ENCODE measurements around the gene CPNE1. TPM values are rescaled to one million over a fixed set of nuclear protein-coding genes. Genes with fewer than 3 reads are reported as not detected.

Gene CPNE1
- total RNA-seq, 1 experiment from 2014 or later = 192 TPM

DNA sequence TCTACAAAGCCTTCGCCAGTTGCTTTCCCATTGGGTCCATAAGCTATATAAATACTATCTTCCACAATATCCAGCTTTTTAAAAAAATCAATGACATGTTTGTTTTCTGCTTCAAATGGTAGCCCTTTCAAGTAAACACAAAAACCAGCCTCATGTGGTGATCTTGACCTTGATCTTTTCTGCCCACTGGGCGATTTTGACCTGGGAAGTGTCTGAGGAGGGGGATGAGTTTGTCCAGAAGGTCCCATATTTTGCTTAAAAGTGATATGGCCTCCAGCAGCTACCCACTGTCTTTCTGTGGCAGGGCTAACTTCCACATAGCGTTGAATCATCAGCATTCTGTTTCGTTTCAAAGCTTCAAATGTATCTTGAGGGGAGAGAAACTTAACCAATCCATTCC is 10.8 kb downstream of the CPNE1 start:
- no peak for DNase-seq (ENCODE audit: low read depth)

DNA sequence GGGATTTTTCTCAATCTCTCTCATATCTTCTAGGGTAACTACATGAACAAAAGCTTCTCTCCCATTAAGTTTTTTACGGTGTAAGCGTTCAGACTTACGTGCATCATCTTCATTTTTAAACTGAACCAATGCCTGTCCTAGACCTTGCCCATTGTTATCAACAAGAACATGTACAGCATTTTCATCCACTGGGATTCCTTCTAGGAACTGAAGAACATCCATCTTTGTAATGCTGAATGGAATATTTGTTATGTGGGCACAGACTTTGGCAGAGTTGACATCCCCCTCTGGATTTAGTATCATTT is 11.3 kb downstream of the CPNE1 start:
- DNase-seq (ENCODE audit: low read depth) = no peak

DNA sequence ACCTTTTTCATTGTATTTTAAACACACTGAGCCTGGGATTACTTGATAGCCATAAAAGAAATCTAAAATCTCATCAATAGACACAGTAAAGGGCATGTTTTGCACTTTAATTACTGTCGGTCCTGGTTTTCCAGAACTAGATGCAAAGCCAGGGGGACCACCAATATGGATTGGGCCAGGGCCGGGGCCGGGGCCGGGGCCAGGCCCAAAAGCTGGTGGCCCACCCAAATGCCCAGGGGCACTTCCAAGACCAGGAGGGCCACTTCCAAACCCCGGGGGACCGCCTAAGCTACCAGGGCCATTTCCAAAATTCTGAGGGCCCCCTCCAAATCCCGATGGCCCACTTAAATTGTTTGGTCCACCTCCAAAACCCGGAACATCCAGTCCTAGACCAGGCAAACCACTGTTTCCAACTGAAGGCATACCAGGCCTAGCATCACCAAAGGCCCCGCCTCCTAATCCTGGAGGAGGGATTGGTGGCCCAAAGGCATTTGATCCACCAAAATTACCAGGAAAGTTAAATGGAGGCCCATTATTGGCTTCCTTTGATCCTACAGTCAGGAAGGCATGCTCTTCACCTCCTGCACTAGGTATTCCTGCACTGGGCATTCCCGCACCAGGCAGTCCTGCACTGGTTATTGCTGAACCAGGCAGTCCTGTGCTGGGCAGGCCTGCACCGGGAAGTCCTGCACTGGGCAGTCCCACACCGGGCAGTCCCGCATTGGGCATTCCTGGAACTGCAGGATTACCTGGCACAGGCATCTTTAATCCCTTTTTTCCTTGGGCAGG is 11.9 kb downstream of the CPNE1 start:
- DNase-seq (ENCODE audit: low read depth) = no peak

DNA sequence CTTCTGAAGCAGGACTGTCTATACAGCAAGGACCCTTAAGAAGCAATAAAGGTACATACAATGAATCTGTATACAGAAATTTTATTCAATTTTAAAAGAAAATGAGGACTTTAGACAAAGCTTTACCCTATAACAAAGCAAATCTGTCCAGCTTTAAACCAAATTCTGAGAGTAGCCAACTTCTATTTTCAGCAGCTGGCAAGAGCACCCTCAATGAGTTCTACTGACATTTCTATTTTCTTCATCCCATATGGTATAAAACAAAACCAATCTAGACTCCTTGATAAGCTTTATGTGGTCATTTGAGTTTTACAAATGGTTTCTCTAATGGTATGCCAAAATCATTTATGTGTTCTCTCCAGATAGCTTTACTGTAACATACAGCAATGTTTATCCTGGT is 12.7 kb downstream of the CPNE1 start:
- DNase-seq (ENCODE audit: low read depth) = no peak

DNA sequence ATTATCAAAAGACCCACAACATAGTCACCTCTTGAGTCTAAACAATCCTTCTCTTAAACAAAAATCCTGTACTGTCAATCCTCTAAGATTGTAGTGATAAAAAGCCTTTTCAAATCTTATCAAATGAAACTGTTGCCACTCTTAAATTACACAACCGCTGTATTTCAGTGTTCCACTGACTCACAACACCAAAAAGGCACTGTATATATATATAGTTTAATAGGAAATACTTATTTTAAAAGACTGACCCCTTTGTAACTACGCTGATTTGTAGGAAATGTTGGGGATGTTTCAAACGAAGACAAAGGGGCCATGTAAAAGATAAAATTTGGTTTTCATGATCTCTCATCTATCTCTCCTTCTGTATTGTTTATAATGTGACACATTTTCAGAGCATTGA is 14.1 kb downstream of the CPNE1 start:
- no peak for DNase-seq (ENCODE audit: low read depth)

DNA sequence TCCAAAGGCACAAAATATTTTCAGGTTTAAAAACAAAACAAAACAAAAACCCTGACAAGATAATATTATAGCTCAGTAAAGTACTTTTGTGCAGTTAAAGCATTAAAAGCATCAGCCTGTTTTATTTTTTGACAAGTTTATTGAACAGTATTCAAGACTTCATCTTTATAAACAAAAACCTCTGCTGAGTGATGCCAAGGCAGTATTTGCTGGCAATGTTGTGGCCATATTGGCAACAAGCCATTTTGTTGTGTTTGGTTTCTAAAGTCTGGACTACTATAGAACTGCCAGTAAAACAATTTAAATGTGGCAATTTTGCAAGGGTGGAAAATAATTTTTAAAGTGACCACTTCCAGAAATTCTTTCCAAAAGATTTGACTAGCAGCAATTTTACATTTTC is 15.9 kb downstream of the CPNE1 start:
- no peak for DNase-seq (ENCODE audit: low read depth)

DNA sequence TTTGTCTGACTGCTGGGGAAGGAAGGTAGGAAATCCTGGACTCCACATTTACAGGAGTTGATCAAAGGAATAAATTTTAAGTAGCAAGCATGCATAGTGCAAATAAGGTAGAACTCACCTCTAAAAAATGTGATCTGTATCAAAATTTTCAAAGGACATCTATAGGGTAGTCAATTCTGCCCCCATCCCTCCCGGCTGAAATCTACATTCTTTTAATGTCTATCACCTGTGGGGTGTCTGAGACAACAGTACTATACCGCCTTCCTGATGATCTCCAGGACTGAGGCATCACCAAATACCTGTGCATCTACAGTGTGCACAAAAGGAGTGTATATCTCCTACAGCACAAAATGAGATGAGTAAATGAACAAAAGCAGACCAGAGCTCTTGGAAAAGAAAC is 19.9 kb downstream of the CPNE1 start:
- DNase-seq (ENCODE audit: low read depth) = no peak

DNA sequence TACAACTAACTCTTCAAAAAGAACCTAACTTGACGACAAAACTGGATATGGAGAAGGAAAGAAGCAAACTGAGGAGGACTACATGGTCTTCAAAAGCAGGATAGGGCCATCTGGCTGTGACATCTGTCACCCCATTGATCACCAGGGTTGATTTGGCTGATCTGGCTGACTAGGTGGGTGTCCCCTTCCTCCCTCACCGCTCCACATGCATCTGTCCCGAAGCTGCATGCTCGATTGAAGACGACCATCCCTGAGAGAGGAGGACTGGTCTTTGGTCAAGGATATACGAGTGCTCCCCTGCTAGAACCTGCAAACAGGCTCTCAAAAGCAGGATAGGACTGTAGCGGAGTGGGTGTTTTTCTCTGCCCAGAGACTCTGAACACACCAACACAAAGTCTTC is 21.7 kb downstream of the CPNE1 start:
- no peak for DNase-seq (ENCODE audit: low read depth)

DNA sequence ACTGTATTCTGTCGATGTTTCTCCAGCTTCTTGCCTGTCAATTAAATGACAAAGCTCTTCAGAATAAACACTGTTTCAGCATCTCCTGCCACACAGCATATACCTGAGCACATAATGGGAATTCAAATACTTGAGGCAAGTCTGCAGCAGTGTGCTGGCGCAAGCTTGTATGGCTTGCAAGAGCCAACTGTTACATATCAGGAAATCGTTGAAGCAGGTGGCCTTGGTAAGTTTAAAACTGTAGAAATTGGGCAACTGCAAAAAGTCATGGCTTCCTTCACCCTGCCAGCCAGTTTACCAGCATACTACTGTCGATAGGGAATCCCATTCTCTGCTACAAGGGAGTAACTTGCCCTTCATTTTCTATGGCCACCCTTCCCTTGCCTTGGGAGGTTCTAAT is 23.0 kb downstream of the CPNE1 start:
- DNase-seq (ENCODE audit: low read depth) = no peak

DNA sequence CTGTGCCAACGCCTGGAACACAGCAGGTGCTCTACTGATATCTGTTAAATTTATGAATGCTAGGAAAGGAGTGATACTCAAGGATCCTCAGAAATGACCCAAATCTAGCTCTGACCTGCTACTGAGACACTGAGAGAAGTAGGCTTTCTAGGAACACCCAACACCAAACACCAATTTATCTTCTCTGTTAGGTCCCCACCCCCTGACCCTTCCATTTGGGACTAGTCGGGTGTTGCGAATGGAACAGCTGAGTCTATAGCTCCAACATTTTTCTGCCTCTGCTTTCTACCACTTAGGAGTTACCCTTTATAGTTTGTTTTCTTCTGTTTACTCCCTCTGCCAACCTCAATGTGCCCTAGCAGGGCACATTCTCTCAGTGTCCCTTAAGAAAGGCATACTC is 24.0 kb downstream of the CPNE1 start:
- DNase-seq (ENCODE audit: low read depth) = no peak

DNA sequence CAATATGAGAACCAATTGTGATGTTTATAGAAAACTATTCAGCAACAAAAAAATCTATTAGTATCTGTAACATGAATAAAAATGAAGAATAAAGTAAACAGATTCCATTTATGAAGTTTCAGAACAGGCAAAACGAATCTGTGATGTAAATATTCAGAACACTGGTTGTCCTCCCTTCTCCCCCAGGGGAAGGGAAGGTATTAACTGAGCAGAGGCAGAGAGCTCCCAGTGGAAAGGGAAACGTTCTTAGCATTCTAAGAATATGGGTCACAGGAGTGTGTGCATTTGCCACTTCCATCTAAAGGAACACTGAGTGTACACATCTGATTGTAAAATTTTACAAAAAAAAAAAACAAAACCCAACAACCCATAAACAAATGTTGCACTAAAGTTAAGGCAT is 25.9 kb downstream of the CPNE1 start:
- DNase-seq (ENCODE audit: low read depth) = no peak

DNA sequence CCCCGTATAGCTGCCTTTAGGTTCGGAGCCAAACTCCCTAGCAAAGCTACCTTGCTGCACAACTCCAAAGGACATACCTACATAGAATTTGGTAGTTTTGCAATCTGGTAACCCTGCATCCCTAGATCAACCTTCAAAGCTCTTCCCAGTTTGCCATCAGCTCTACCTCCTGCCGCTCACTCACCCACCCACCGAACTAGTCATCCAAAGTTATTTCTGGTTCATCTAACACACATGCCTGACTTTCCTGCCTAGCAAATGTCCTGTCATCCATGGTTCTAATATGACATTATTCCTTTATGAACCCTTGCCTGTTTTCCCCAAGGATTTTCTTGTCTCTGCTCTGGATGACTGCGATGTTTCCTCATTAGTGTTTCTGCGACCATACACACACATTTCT is 27.4 kb downstream of the CPNE1 start:
- DNase-seq (ENCODE audit: low read depth) = no peak

DNA sequence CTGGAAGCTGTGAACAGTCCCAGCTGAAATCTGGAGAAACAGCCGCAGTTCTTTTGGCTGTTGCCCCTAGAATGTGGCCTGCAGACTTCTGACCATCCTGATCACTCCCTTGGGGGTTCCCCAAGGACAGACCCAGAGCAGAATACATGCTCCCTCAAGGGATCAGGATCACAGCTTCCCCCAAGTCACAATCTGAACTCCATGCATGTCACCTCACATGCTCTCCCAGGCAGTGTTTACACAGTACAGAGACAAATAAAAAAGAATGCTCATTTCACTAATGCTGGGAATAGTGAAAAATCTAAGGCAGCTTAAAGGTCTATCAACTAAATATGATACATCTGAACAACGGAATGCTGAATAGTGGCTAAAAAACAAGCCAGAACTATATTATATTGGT is 28.6 kb downstream of the CPNE1 start:
- DNase-seq (ENCODE audit: low read depth) = no peak

DNA sequence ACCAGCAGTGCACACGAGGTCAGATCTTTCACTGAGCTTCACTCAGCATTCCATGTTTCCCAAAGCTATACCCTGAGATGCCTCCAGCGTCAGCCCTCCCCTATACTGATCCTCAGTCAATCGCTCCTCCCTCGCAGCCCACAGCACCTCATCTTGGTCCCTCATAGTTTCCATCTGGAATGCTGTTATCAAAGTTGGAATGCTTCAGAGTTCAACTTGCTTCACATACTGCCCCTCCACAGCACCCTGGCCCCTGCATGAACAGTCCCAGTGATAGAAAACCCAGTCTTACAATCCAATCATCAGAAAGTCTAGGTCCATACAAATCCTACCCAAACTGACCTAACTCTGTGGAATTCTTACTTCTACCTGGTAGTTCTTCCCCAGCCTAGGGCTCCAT is 29.0 kb downstream of the CPNE1 start:
- DNase-seq (ENCODE audit: low read depth) = no peak

DNA sequence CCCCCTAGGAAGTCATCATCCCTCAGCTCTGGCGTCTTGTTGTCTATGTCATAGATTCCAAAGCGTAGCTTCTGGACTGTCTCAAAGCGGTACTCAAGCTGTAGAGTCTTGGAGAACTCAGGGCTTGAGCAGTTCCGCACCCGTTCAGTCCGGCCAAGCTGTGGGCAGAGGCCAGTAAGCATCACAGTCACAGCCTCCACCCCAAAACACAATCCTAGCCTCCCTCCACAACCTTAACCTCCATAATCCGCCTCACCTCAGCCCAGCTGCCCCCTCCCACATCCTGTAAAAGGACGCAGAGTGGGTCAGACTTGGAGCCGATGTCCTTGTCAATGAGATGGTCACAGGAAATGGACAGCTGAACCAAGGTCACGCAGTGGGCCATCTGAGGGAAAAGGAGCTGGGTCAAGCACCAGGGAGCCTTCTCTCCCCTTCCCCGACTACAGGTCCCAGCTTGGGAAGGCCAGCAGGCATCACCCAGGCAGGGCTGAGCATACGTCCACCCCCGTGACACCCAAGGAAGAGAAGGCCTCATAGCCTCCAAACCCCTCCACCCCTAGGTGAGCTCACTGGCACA is 32.1 kb downstream of the CPNE1 start:
- no peak for DNase-seq (ENCODE audit: low read depth)

DNA sequence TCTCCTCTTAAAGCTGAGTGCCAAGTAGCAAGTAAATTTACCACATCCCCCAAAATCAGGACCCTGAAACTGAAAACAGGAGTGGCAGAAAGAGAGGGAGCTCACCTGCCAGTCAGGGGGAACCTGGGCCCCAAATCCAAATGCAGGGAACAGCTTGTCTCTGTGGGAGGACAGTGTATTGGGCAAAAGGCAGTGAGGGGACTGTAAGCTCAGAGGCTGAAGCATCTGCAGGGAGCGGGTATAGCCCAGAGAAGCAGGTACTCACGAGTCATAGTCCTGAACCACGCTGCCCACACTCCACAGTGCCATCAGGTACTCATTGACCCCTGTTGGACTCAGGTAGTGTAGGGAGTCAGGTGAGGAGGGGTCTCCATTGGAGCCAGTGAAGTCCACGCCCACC is 34.1 kb downstream of the CPNE1 start:
- no peak for DNase-seq (ENCODE audit: low read depth)

DNA sequence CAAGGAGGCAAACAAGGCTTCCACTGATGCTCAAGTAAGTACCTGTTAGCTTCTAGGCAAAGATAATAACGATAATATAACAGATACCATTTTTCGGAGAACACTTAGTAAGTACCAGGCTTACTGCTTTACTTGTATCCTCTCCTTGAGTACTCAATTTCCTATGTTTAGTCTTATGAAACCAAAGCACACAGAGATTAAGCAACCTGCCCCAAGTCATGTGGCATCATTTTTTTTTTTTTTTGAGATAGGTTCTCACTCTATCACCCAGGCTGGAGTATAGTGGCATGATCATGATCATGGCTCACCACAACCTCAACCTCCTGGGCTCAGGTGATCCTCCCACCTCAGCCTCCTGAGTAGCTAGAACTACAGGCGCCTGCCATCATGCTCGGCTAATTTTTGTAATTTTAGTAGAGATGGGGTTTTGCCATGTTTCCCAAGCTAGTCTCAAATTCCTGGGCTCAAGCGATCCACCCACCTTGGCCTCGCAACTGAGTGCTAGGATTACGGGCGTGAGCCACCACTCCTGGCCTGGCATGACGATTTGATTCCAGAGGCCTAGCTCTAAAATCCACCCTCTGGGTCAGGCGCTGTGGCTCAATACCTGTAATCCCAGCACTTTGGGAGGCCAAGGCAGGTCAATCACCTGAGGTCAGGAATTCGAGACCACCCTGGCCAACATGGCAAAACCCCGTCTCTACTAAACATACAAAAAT is 35.1 kb downstream of the CPNE1 start:
- no peak for DNase-seq (ENCODE audit: low read depth)

DNA sequence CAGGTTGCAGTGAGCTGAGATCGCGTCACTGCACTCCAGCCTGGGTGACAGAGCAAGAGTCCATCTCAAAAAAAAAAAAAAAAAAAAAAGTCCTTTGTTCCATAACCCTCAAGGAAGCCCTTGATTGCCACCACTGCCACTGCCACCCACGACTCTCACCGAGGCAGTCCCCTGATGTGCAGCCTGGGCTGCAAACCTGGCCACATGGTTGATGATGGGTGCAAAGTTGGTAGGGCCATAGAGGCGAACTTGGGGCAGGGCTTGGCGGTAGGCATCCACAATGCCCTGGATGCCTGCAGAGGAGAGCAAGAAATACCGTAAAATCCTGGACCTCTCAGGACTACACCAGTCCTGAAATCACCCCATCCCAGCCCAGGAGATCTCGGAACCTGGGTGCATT is 37.6 kb downstream of the CPNE1 start:
- DNase-seq (ENCODE audit: low read depth) = no peak

DNA sequence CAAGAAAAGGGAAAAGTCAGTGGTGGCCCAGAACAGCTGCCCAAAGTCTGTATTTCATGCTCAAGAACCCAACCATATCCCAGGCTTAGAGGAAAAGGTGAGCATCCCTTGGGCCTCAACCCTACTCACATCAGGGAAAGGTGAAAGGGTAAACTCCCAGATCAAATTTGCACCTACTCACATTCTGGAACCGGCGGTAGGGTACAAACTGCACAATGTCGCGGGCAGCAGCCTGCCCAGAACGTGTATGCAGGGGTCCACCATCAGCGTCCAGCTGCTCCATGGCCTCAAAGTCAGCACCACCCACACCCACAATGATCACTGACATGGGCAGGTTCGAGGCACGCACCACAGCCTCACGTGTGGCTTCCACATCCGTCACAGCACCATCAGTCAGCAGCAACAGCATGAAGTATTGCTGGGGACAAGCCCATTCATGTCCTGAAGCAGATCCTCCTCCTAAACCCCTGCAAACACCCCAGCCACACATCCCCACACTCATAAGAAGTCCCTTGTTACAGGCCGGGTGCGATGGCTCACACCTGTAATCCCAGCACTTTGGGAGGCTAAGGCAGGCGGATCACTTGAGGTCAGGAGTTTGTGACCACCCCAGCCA is 38.2 kb downstream of the CPNE1 start:
- DNase-seq (ENCODE audit: low read depth) = no peak

DNA sequence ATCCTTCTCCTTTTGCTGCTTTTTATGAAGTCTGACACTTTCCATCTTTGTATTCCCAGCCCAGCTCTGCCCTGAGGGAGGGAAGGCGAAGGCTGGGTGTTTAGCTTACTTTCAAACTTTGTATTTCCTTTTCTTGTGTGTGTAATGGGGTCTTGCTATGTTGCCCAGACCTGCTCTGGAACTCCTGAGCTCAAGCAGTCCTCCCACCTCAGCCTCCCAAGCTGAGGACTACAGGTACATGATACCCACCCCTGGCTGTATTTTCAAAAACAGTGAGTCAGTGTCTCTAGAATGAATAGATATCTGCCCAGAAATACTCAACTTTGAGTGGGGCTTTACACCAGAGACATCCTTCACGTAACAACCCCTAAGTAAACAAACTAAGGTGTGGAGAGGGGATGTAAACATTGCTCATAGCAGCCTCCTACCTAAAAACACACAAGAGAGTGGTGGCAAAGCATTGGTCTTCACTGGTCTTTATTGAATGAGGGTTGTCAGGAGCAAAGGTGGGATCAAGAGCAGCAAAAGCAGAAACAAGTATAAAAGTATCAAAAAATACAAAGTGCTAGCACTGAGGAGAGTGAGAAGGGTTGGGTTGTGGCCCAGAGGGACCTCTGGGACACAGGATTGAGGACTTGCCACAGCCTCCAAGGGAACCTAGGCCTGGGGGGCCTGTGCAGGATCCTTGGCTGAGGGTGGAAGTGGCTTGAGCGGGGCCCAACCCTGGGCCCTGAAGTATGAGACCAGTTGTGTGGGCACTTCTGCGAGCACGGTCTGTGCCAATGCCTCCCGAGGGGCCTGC is 38.9 kb downstream of the CPNE1 start:
- DNase-seq (ENCODE audit: low read depth) = no peak

DNA sequence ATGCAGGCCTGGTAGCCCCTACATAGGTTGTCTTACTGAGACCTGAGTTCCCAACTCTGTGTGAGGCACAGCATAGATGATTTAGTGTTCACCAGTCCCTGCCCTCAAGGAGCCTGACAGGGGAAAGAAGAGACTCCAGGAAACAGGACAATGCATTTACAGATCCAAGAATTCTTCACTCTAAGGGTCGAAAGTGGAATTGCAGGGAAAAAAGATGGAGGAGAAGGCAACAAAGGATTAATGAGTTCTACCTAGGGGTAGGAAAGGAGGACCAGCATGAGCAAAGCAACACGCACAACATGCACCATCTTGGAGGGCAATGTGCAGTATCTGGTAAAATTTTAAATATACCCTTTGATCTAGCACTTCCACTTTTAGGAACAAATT is 43.1 kb downstream of the CPNE1 start:
- DNase-seq (ENCODE audit: low read depth) = no peak

All from HT1080 (cell line).